ENCODE results near the gene CSNK1A1L. TPM values are rescaled to one million over a fixed set of nuclear protein-coding genes. Genes with fewer than 3 reads are reported as not detected.

Gene CSNK1A1L
- total and polyA plus RNA-seq, 2 of the 13 experiments (the other 11 are each of a cell fraction or from before 2014, with no cell fraction given), result not detected

DNA sequence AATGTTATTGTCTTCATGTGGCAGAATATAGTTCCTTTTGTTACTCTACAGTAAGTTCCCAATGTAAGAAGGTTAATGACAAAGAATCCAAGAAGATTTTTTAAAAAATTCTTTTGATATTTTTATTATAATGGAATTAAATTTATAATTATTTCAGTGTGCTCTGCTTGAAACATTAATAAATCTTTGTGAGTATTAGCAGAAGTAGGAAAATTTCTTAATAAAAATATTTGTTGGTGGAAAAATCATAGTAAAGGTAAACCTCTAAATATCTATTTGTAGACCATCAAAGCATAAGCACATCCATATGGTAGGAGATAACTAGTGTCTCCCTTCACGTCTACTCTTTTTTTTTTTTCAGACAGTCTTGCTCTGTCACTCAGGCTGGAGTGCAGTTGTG lies 4.3 kb downstream of the CSNK1A1L start:
- intact Hi-C loops (cut with micrococcal nuclease; ENCODE audit: unreplicated experiment) (no loop called here), in situ Hi-C loops (cut with HindIII; ENCODE audit: extremely low pct_ligation_motif_present, low pct_unique_long_range_greater_than_20kb) (loop anchor here (10.0 kb wide), 1 partner anchor 504 kb away; no protein-coding TSS in a partner anchor)
- no peak overlapping the region for H3K27ac ChIP-seq (ENCODE audit: extremely low read length, insufficient read depth, low read length)
- no peak overlapping the region for H2AFZ ChIP-seq (ENCODE audit: low read length)
- no peak for TF ChIP-seq ZIK1 (CRISPR knock-in tag; IDR thresholded peaks at IDR 0.05; ENCODE audit: borderline replicate concordance, low read depth)
- TF ChIP-seq, protein P1, sequence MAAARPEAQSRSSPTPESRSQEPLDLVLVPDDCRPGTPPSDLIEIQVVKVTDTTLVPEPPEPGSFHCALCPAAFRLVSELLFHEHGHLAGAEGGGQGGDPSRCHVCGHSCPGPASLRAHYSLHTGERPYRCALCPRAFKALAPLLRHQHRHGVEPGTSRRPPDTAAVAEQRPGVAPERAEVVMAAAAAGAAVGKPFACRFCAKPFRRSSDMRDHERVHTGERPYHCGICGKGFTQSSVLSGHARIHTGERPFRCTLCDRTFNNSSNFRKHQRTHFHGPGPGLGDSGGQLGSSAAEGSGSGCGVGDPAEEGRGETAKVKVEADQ (CRISPR knock-in tag; IDR thresholded peaks at IDR 0.05; ENCODE audit: borderline replicate concordance), result no peak
- TF ChIP-seq FOXK1 (CRISPR knock-in tag; IDR thresholded peaks at IDR 0.05; ENCODE audit: borderline replicate concordance, low read depth), result no peak
- no peak for TF ChIP-seq U2AF2 (IDR thresholded peaks at IDR 0.05; ENCODE audit: low read depth, low read length)
- no peak for TF ChIP-seq ZNF20 (CRISPR knock-in tag; IDR thresholded peaks at IDR 0.05)
- TF ChIP-seq, protein P2, sequence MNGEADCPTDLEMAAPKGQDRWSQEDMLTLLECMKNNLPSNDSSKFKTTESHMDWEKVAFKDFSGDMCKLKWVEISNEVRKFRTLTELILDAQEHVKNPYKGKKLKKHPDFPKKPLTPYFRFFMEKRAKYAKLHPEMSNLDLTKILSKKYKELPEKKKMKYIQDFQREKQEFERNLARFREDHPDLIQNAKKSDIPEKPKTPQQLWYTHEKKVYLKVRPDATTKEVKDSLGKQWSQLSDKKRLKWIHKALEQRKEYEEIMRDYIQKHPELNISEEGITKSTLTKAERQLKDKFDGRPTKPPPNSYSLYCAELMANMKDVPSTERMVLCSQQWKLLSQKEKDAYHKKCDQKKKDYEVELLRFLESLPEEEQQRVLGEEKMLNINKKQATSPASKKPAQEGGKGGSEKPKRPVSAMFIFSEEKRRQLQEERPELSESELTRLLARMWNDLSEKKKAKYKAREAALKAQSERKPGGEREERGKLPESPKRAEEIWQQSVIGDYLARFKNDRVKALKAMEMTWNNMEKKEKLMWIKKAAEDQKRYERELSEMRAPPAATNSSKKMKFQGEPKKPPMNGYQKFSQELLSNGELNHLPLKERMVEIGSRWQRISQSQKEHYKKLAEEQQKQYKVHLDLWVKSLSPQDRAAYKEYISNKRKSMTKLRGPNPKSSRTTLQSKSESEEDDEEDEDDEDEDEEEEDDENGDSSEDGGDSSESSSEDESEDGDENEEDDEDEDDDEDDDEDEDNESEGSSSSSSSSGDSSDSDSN (CRISPR knock-in tag; IDR thresholded peaks at IDR 0.05), result no peak
- no peak for TF ChIP-seq IKZF4 (CRISPR knock-in tag; IDR thresholded peaks at IDR 0.05; ENCODE audit: borderline replicate concordance, low read depth, not compliant biosample characterization)
- TF ChIP-seq, protein P3, sequence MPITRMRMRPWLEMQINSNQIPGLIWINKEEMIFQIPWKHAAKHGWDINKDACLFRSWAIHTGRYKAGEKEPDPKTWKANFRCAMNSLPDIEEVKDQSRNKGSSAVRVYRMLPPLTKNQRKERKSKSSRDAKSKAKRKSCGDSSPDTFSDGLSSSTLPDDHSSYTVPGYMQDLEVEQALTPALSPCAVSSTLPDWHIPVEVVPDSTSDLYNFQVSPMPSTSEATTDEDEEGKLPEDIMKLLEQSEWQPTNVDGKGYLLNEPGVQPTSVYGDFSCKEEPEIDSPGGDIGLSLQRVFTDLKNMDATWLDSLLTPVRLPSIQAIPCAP (CRISPR knock-in tag; IDR thresholded peaks at IDR 0.05; ENCODE audit: low read depth), result no peak
- no peak for TF ChIP-seq ZNF607 (CRISPR knock-in tag; IDR thresholded peaks at IDR 0.05; ENCODE audit: borderline replicate concordance)
- no peak for TF ChIP-seq ZNF841 (CRISPR knock-in tag; IDR thresholded peaks at IDR 0.05; ENCODE audit: borderline replicate concordance)
- TF ChIP-seq MTF2 (CRISPR knock-in tag; IDR thresholded peaks at IDR 0.05; ENCODE audit: borderline replicate concordance), result no peak
- TF ChIP-seq, protein P4, sequence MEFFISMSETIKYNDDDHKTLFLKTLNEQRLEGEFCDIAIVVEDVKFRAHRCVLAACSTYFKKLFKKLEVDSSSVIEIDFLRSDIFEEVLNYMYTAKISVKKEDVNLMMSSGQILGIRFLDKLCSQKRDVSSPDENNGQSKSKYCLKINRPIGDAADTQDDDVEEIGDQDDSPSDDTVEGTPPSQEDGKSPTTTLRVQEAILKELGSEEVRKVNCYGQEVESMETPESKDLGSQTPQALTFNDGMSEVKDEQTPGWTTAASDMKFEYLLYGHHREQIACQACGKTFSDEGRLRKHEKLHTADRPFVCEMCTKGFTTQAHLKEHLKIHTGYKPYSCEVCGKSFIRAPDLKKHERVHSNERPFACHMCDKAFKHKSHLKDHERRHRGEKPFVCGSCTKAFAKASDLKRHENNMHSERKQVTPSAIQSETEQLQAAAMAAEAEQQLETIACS (CRISPR knock-in tag; IDR thresholded peaks at IDR 0.05), result no peak
- TF ChIP-seq, protein P5, sequence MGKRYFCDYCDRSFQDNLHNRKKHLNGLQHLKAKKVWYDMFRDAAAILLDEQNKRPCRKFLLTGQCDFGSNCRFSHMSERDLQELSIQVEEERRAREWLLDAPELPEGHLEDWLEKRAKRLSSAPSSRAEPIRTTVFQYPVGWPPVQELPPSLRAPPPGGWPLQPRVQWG (CRISPR knock-in tag; IDR thresholded peaks at IDR 0.05; ENCODE audit: borderline replicate concordance, low read depth), result no peak
- TF ChIP-seq RFX5 (IDR thresholded peaks at IDR 0.05; ENCODE audit: low read depth, low read length), result no peak
- H3K9me3 ChIP-seq (ENCODE audit: low read length), result no peaks in the 10 kb centered on the region
- H3K4me2 ChIP-seq (ENCODE audit: low read depth, low read length), result no peak overlapping the region
- DNase-seq (ENCODE audit: low spot score) (no peak), ATAC-seq (no peak), FAIRE-seq (no peak)
- no peak overlapping the region for H3K4me3 ChIP-seq (replicated peaks in 1 of 3; ENCODE audit: insufficient read depth in 1 of 3, low read depth in 2 of 3, low read length in 3 of 3)
- H3K9ac ChIP-seq (ENCODE audit: insufficient read depth, low read depth, low read length), result no peak overlapping the region
- no peaks in the 10 kb centered on the region for H4K20me1 ChIP-seq (ENCODE audit: insufficient read depth, low read length)
- no TSS peak for BruUV-seq (replicated peaks)
- WGBS (ENCODE audit: low lambda C conversion rate), result 3% methylated on average over 1 of the region's 1 CpG
- H3K27me3 ChIP-seq (ENCODE audit: control insufficient read depth in 1 of 2, insufficient read depth in 2 of 2, low read length in 2 of 2), result peaks cover 1 to 2% of the 10 kb centered on the region in 2 experiments; a peak in 4 of 5 replicates
- POLR2A ChIA-PET, result no interaction called here
- no peaks in the 10 kb centered on the region for H3K36me3 ChIP-seq (replicated peaks in 1 of 2; ENCODE audit: control insufficient read depth in 1 of 2, insufficient read depth in 2 of 2, low read length in 2 of 2)
- H3K4me1 ChIP-seq (ENCODE audit: insufficient read depth, low read length), result no peaks in the 10 kb centered on the region
- H3K79me2 ChIP-seq (ENCODE audit: insufficient read depth, low read length), result no peaks in the 10 kb centered on the region
- CTCF ChIA-PET (ENCODE audit: low intra/inter-chr PET ratio, low total read pairs), result no interaction called here
